Fibroblast of skin of left biceps (primary cell): ENCODE measurements around the gene NKAIN2.
"Not testable (repeated sequence)": the region's sequence is repeated elsewhere in the genome, so short reads cannot be mapped to it uniquely, and the experiment has no call there.

Experiments used
- DNase-seq, 2 experiments: peaks; one replicate each; pipeline ENCODE4 v3.0.0-alpha.2; 2013; ENCODE audit warnings: low read depth in 2 of 2

The NKAIN2 gene

GRCh38 chr6:123966618-123967017 lies 163.0 kb downstream of the NKAIN2 start:
- DNase-seq: no peak

GRCh38 chr6:123967905-123968304 lies 164.2 kb downstream of the NKAIN2 start:
- no peak for DNase-seq

- no peak for DNase-seq
Measured at GRCh38 chr6:123972600-123973294, 169.1 kb downstream of the NKAIN2 start.

GRCh38 chr6:123980311-123980710 lies 176.6 kb downstream of the NKAIN2 start:
- DNase-seq: no peak

GRCh38 chr6:123986938-123987337 lies 183.3 kb downstream of the NKAIN2 start:
- DNase-seq: no peak

- DNase-seq: not testable (repeated sequence)
Measured at GRCh38 chr6:123989918-123990317, 186.3 kb downstream of the NKAIN2 start.

GRCh38 chr6:123990376-123990775 lies 186.7 kb downstream of the NKAIN2 start:
- no peak for DNase-seq

- no peak for DNase-seq
Measured at GRCh38 chr6:123994168-123994567, 190.5 kb downstream of the NKAIN2 start.

GRCh38 chr6:123994891-123995635 lies 191.4 kb downstream of the NKAIN2 start:
- DNase-seq: no peak

GRCh38 chr6:123997223-123997622 lies 193.6 kb downstream of the NKAIN2 start:
- no peak for DNase-seq

- DNase-seq: no peak
Measured at GRCh38 chr6:124002377-124003081, 198.9 kb downstream of the NKAIN2 start.

- DNase-seq: no peak
Measured at GRCh38 chr6:124007266-124007665, 203.6 kb downstream of the NKAIN2 start.

- DNase-seq: no peak
Measured at GRCh38 chr6:124008000-124008987, 204.6 kb downstream of the NKAIN2 start.

GRCh38 chr6:124008988-124009765 lies 205.5 kb downstream of the NKAIN2 start:
- no peak for DNase-seq

GRCh38 chr6:124010574-124010973 lies 206.9 kb downstream of the NKAIN2 start:
- DNase-seq: no peak

- no peak for DNase-seq
Measured at GRCh38 chr6:124011180-124011579, 207.5 kb downstream of the NKAIN2 start.

GRCh38 chr6:124022051-124022450 lies 218.4 kb downstream of the NKAIN2 start:
- not testable (repeated sequence) for DNase-seq

- no peak for DNase-seq
Measured at GRCh38 chr6:124022641-124023040, 219.0 kb downstream of the NKAIN2 start.

- no peak for DNase-seq
Measured at GRCh38 chr6:124026694-124027093, 223.0 kb downstream of the NKAIN2 start.

GRCh38 chr6:124027392-124027791 lies 223.7 kb downstream of the NKAIN2 start:
- no peak for DNase-seq

GRCh38 chr6:124028117-124028516 lies 224.5 kb downstream of the NKAIN2 start:
- DNase-seq: no peak
